Activated T-cell treated with anti-CD3 and anti-CD28 coated beads, Interleukin-2, amount 50 U/mL, for 1 hour (primary cell): Measurements from ENCODE around the gene NUP188.
"Not testable (repeated sequence)": the region's sequence is repeated elsewhere in the genome, so short reads cannot be mapped to it uniquely, and the experiment has no call there.

Experiments used
- DNase-seq: peaks from one replicate; pipeline ENCODE4 v3.0.0-alpha.2; 2020

NUP188 gene

DNA sequence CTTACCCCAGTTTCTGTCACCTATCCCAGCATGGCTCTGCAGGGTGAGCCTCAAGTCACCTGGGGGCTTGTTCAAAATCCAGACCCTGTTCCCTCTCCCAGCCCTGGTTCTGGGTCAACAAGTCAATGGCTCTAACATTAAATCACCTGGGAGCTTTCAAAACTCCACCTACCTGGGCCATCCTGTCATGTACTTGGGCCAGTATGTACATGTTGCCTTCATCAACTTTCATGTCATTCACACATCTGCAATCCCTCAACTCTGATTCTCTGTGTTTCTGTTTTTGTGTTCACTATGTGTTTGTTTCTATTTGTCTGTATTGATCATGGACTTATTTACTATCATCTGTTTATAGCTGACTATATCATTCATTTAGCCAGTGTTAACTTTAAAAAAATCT is 82.7 kb downstream of the NUP188 start:
- DNase-seq = no peak

DNA sequence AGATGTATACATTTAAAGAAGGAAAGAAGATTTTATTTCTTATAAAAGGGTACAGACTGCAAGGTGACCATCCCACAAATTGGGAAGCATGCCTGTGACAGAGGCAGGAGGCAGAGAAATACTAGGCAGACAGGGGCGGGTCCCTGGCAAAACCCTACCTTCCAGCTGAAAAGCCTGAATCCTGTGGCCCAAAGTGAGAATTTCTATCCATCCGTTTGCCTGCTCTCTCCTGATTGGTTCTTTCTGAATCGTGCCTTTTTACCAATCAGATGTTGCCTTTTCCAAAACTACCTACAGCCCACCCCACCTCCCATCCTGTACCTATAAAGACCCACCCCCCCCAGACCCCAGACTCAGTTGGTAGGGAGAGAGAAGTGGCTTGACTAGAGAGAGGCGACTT is 84.0 kb downstream of the NUP188 start:
- no peak for DNase-seq

DNA sequence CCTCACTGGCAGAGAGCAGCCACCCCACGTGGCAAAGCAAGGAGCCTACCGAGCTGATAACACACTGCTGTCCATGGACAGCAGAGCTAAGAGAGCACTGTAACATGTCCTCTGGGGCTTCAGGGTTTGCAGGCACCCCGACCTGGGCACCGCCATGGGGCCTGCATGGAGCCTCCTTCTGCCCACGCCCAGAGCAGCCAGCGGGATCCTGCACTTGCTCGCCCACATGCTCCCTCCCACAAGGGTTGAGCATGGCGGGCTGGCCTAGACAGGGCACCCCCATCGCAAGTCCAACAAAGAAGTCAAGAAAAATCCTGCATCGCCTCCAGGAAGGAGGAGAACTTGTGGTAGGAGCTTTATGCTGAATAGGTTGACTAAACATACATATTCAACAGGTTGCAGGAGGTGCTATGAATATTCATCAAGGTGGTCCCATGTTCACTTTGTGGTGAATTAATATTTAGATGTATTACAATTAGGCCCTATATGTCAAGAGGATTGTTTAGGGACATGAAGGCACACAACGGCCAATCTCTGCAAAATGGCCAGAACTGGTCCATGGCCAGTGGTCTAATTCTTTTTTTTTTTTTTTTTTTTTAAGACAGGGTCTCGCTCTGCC is 85.2 kb downstream of the NUP188 start:
- no peak for DNase-seq

DNA sequence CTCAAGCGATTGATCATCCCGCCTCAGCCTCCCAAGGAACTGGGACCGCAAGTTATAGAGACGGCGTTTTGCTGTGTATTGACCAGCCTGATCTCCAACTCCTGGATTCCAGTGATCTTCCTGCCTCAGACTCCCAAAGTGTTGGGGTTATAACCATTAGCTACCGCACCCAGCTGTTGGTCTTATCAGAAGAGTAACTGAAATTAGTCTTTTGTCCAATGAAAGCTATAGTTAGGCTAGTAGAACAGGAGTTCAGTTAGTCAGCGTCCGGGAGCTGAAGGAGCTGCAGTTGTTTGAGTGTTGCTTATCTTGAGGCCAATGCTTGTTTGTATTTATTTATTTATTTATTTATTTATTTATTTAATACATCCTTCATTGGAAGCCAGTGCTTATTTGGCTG is 85.7 kb downstream of the NUP188 start:
- DNase-seq = no peak

DNA sequence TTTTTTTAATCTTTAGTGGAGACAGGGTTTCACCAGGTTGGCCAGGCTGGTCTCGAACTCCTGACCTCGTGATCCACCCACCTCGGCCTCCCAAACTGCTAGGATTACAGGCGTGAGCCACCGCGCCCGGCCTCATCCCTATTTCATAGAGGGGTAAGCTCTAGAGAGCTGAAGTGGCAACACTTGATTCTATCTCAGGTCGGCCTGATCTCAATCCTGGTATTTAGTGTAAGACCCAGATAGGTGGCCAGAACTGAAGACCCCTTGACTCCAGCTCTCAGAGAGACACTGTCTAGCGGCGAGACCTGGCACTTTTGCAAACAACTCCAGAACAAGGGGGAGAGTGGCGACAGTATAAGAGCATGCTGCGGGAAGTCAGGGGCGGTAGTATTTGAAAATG is 88.3 kb downstream of the NUP188 start:
- DNase-seq = not testable (repeated sequence)

DNA sequence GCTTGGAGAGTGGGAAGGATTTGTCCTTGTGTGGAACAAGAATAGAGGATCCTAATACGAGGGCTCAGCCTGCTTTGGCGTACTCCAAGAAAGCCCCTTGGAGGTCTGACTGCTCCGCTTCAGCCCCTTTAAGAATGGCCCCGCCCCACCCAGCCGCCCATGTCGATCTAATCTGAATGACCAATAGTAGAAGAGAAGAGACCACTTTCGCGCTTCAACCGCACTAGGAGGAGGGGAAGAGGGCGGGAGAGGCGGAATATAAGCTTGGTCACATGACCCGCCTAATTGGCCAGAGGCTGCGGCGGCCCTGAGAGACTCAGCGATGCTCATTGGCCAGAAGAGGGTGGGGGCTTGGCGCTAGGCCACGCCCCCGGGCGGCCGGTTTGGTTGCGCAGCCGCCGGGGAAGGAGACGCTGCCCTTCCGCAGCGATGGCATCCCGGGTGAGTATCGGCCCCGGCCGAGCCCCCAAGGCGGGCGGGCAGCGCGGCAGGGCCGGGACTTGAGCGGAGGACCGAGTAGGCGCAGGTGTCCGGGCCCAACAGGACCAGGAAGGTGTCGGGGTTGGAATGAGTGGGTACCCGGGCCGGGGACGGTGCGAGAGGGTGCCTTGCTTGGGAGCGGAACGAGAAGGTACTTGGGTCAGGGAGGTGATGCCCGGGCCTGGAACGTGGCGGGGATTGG is 88.9 kb downstream of the NUP188 start, which contains the start of gene MIGA2:
MIGA2 (plus strand) TSS at position 386 of the 682 bp plus-strand sequence. CDS start 3,969 bp downstream, outside the sequence.
- peak; percentile 87 for DNase-seq

DNA sequence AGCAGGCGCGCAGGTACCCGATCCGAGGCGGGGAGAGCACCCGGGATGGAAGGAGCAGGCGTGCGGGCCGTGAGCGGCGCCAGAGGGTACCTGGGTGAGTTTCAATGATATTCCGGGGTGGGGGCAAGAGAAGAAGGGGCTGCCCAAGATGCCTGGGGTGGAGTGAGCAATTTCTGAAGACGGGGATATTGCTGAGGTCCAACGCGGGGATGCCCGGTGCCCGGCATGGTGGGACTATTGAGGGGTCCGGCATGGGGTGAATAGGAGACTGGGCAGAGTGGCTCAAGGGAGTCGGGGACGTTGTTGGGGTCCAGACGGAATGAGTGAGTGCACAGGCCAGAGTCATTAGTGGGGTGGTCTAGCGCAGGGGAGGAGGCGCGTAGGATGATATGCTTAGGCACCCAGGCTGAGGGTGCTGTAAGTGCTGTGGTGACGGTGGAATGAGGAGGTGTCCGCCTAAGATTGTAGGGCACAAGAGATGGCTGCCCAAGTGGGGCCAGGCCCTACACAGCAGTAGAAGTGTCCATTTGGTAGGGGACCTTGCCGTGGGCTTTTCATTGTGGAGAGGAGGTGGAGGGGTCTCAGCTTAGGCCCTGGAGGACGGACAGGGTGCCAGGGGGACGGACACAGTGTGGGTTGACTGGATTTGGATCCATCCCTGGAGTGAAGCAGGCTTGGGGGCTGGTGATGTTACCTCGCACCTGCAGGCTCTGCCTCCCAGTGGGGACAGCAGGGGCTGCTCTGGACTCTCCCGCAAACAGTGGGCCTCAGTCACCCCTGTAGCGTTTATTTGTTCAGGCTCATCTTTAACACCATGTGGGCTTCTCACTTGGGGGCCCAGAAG is 89.6 kb downstream of the NUP188 start:
- no peak for DNase-seq

DNA sequence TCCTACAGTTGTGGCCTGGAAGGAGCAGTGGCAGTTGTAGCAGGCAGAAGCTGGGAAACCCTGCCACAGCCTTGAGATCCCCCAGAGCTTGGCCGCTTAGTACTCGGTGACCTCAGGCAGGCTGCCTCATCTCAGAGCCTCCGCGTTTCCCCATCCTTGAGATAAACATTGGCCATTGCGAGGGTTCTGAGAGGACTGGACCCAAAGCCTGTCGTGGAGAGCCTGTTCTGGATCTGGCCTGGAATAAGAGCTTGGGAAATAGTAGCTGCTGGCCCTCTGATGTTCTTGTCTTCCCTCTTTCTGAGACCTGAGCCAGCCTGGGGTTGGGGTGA is 90.2 kb downstream of the NUP188 start:
- no peak for DNase-seq

DNA sequence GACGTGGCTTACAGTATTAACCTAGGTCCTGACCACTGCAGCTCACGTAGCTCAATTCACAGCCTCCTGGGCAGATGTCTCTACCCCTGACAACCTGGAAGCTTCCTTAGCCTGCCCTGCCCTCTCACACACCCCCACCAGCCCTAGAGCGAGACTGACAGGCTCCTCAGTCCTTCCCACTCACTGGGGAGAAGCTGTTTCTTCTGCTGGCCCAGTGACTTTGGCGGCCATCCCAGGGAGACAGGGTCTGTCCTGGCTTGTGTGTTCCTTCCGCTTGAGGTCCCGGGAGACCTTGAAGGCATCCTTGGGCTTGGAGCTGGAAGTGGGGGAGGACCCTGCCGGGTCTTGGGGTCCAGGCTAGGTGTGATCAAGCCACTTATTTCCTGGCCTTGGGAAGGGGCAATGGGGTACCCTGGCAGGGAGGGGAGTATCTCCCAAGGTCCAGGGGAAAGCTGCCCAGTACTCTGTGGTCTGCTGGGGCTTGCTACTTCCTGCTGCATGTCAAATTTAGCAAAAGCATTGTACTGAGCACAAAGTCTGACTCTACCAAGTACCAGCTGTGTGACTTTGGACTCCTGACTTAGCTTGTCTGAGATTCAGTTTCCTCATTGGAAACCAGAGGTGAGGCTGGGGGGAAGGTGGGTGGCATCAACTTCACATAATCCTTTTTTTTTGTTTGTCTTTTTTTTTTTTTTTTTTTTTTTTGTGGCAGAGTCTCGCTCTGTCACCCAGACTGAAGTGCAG is 90.8 kb downstream of the NUP188 start:
- DNase-seq = no peak

DNA sequence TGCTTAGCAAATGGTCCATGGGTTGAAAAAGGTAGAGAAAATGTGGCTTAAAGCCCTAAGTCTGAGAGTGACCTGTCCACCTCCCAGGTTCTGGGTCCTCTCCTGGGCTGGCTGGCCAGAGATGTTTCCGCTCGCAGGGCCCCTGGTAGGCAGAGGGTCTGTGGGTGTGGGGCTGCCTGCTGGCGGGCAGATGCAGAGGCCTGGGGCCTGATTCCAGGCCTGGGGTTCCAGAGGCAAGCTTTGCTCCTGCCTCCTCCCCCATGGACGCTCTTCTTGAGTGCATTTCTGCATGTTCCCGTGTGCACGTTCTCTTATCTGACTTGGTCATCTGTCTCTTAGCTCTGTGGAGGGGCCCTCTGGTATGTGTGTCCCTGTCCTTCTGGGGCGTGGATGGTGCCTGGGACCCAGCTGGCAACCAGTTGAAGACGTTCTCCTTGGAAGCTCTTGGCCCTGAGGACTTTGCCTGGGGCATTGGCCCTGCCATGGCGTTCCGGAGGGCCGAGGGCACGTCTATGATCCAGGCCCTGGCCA is 92.7 kb downstream of the NUP188 start:
- no peak for DNase-seq

DNA sequence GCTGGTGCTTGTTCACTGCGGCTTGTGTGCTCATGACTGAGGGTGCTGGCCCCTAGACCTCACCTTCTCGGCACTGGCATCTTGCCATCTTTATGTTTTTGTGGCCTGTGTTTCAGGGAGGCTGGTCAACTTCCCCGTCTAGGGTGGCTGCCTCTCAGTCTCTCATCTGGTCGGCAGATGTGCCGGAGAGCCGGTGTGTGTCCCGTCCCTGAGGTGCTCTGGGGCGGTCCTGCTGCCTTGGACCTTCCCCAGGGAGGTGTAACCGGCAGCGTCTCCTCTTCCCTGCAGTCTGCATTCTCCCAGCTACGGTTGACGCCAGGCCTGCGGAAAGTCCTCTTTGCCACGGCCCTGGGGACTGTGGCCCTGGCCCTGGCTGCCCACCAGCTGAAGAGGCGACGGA is 94.5 kb downstream of the NUP188 start:
- no peak for DNase-seq

DNA sequence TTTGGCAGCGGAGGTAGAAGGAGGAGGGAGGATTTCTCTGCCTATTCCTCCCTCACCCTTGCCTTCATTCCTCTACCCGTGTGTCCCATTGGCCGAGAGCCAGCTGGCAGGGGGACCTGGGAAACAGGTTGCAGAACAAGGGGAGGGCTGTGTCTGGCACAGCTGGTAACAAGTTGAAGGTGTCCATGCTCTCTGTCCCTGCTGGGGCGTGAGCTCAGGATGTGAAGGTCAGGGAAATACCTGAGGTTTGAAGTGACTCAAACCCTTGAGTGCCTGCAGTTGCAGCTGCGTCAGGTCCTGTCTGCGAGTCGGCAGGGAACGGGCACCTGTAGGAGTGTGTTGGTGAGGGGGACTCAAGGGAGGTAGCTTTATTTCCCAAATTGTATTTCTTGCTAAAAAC is 105.1 kb downstream of the NUP188 start:
- no peak for DNase-seq

DNA sequence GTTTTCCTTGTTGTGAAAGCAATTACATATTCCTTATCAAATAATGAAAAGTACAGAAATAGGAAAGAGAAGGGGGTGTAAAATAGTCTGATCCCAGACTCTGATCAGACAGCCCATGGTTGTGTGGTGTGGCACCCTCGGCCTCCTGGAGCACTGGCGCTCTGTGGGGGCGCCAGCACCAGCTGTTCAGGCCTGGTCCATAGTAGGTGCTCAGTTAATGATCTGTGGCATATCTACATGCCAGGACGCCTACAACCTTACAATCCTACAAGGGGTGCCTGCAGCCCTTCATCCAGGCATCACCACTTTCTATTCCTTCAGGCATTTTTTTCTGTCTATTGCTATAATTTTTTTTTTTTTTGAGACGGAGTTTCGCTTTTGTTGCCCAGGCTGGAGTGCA is 105.5 kb downstream of the NUP188 start:
- DNase-seq = no peak

DNA sequence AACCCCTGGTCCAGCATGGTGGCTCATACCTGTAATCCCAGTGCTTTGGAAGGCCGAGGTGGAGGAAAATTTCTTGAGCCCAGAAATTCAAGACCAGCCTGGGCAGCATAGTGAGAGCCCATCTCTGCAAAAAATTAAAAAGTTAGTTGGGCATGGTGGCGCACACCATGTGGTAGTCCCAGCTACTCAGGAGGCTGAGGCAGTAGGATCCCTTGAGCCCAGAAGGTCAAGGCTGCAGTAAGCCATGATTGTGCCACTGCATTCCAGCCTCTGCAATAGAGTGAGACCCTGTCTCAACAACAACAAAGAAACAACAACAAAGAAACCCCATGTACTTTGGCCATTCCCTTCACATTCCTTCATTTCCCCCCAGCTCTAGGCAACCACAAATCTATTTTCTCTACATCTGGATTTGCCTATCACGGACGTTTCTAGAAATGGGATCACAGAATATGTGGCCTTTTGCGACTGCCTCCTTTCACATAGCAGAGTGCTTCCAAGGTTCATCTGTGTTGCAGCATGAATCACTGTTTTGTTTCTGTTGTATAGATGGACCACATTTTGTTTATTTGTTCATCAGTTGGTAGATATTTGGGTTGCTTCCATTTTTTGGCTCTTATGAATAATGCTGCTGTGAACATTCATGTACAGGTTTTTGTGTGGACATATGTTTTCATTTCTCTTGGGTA is 106.8 kb downstream of the NUP188 start:
- no peak for DNase-seq
